Measurements from ENCODE around the gene ZSWIM5.
"Not testable (repeated sequence)": the region's sequence is repeated elsewhere in the genome, so short reads cannot be mapped to it uniquely, and the experiment has no call there.

The ZSWIM5 gene

DNA sequence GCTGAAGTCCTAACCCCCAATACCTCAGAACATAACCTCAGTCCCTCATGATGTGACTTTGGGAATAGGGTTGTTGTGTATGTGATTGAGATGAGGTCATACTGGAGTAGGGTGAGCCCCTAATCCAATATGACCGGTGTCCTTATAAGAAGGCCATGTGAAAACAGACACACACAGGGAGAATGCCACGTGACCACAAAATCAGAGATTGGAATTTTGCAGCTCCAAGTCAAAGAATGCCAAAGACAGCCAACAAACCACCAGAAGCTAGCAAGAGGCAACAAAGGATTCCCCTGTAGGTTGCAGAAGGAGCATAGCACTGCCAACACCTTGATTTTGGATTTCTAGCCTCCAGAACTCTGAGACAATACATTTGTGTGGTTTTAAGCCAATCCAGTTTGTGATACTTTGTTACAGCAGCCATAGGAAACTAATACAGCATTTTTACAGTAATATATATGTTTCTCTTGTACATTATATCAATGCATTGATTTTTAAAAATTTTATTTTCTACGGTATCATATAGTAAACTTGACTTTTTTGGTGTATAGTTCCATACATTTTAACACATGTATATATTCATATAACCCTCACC is 5.4 kb downstream of the ZSWIM5 start:
- no peak for DNase-seq

DNA sequence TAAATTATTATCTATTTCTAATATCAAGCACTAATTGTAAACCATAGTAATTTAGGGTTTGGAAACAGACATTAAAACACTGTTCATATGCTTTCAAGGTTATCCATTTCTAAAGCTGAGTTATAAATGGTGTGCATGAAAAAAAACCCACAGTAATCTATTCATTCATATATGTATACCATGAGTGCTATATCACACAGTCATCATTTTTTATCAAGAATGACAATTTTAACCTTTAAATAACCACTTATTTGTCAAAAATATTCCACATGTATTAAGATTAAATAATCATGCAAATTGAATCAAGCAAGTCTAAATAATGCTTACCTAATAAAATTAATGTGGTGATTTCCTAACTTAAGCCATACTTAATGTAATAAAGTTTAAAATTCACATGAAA is 6.0 kb downstream of the ZSWIM5 start:
- no peak for DNase-seq

DNA sequence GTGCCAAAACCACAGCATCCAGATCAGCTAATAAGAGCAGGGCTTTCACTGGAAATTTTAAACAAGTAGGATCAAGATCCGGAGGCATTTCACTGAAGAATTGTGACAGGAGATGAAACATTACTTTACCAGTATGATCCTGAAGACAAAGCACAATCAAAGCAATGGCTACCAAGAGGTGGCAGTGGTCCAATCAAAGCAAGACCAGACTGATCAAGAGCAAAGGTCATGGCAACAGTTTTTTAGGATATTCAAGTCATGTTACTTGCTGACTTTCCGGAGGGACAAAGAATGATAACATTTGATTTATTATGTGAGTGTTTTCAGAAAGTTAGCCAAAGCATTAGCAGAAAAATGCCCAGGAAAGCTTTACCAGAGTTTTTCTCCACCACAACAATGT is 8.2 kb downstream of the ZSWIM5 start:
- no peak for DNase-seq

DNA sequence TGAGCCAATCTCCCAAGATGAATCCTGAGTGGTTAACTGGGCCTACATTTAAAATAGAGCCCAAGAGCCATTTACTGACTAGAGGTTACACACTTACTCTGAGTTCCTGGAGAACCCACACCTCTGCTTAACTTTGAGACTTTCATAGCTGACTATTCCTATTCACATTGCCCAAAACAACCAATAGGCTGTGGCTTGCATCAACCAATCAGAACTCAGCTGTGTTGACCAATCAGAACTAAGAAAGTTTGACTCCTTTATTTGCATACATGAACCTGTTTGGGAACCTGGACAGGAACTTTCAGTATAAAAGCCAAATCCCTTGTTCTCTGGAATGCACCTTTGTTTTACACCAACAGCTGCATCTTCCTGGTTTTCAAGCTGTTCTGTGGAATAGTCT is 9.5 kb downstream of the ZSWIM5 start:
- no peak for DNase-seq

DNA sequence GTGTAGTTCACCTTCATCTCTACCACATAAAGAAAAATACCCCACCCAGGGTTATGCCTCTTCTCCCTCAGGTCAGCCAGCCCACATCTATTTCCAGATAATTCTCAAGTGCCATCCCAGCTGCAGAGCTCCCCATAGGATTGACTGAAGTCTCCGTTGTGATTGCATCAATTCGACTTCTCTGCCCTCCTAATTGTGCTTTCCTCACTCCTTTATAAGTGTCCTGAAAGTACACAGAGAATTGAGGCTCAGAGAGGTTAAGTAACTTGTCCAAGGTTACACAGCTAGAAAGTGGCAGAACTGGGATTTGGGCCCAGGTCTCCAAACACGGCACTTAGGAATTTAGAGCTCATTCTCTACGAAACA is 15.0 kb downstream of the ZSWIM5 start:
- no peak for DNase-seq

DNA sequence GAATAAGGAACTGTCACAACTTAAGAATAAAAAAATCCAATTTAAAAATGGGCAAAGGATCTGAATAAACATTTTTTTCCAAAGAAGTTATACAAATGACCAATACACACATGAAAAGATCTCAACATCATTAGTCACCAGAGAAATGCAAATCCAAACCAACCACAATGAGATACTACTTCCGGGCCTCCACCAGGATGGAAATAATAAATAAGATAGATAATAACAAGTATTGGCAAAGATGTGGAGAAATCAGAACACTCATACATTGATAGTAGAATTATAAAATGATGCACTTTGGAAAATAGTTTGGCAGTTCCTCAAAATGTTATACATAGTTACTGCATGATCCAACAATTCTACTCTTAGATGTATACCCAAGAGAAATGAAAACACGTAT is 18.7 kb downstream of the ZSWIM5 start:
- no peak for DNase-seq

DNA sequence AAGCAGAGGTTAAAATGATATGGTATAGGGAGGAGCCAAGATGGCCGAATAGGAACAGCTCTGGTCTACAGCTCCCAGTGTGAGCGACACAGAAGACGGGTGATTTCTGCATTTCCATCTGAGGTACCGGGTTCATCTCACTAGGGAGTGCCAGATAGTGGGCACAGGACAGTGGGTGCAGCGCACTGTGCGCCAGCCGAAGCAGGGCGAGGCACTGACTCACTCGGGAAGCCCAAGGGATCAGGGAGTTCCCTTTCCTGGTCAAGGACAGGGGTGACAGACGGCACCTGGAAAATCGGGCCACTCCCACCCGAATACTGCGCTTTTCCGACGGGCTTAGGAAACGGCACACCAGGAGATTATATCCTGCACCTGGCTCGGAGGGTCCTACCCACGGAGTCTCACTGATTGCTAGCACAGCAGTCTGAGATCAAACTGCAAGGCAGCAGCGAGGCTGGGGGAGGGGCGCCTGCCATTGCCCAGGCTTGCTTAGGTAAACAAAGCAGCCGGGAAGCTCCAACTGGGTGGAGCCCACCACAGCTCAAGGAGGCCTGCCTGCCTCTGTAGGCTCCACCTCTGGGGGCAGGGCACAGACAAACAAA is 26.4 kb downstream of the ZSWIM5 start:
- DNase-seq: not testable (repeated sequence)

DNA sequence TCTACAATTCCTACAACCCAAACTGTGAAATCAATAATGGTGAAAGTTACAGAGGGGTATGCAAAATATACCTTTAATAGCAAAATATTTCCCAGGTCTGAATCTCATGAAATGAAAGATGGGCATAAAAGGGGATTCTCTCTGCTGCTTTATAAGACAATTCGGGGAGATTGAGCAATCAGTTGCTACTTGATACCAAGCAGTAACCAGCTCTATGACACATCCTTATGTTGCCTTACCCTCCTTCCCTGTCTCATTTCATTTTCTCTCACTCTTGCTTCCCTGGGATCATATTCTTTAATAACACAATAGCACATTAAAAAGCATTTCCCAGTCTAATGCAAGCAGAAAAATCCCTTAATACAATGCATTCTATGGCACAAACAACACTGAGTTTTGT is 29.0 kb downstream of the ZSWIM5 start:
- no peak for DNase-seq

DNA sequence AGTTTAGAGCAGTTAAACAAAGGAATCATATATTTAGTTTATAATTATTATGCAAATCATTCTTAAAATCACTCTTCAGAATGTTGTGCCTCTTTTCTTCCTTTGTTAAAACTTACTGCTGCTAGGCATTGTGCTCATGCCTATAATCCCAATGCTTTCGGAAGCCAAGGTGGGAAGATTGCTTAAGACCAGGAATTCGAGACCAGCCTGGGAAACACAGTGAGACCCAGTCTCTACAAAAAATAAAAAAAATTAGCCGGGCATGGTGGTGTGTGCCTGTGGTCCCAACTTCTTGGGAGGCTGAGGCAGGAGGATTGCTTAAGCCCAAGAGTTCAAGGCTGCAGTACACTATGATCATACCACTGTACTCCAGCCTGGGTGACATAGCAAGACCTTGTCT is 33.6 kb downstream of the ZSWIM5 start:
- no peak for DNase-seq

DNA sequence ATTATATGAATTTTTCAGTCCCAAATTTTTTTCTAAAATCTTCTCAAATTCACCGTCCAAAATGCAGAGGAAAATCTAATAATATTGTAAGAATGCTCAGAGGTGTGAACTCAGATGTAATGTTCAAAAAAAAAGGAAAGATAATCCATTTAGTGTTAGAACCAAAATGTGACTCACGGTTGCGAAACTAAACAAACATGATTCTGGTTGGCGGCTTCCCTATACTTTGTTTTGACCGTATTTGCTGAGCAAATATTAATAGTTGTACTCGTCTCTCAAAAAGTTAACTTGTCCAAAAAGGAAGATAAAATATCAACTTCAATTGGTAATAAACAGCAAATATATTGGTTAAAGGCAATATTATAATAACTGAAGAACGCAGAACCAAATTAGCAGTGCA is 34.4 kb downstream of the ZSWIM5 start:
- no peak for DNase-seq

DNA sequence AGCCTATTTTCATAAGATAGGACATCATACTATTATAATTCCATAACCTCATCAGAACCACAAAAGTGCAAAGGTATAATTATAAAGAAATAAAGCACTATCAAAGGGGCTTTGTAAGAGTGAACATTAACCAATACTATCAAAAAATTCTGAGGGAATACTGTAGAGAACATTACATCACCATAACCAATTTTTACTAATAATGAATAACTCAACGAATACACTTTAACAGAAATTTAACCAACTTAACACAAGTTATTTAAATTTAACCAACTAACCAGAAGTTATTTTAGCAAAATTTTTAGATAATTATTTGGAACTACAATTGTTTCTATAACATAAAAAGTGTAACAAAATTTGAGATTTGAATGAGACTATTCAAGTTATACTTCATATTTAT is 34.8 kb downstream of the ZSWIM5 start:
- no peak for DNase-seq

DNA sequence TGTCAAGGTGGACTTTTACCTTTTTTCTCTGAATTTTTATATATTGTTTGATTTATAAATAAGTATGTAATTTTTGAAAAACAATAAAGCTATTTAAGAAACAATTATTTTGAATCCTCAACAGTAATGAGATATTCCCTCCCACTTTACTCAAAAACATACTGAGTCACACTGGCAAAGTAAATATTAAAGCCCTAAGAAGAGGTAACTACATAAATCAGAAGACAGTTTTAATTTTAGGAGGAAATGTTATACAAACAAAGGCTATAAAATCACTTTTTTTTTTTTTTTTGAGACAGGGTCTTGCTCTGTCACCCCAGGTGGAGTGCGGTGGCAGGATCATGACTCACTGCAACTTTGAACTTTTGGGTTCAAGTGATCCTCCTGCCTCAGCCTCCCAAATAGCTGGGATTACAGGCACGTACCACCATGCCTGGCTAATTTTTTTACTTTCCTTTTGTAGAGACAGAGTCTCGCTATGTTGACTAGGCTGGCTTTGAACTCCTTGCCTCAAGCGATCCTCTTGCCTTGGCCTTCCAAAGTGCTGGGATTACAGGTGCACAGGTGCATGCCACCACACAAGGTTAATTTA is 36.2 kb downstream of the ZSWIM5 start:
- DNase-seq: no peak

DNA sequence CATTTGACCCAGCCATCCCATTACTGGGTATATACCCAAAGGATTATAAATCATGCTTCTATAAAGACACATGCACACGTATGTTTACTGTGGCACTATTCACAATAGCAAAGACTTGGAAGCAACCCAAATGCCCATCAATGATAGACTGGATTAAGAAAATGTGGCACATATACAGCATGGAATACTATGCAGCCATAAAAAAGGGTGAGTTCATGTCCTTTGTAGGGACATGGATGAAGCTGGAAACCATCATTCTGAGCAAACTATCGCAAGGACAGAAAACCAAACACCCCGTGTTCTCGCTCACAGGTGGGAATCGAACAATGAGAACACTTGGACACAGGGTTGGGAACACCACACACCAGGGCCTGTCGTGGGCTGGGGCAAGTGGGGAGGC is 38.5 kb downstream of the ZSWIM5 start:
- not testable (repeated sequence) for DNase-seq

DNA sequence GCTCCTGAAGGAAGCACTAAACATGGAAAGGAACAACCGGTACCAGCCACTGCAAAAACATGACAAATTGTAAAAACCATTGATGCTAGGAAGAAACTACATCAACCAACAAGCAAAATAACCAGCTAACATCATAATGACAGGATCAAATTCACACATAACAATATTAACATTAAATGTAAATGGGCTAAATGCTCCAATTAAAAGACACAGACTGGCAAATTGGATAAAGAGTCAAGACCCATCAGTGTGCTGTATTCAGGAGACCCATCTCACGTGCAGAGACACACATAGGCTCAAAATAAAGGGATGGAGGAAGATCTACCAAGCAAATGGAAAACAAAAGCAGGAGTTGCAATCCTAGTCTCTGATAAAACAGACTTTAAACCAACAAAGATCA is 42.1 kb downstream of the ZSWIM5 start:
- DNase-seq: not testable (repeated sequence)

DNA sequence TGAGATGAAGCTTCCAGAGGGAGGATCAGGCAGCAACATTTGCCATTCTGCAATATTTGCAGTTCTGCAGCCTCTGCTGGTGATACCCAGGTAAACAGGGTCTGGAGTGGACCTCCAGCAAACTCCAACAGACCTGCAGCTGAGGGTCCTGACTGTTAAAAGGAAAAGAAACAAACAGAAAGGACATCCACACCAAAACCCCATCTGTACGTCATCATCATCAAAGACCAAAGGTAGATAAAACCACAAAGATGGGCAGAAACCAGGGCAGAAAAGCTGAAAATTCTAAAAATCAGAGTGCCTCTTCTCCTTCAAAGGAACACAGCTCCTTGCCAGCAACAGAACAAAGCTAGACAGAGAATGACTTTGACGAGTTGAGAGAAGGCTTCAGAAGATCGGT is 43.3 kb downstream of the ZSWIM5 start:
- DNase-seq: not testable (repeated sequence)

DNA sequence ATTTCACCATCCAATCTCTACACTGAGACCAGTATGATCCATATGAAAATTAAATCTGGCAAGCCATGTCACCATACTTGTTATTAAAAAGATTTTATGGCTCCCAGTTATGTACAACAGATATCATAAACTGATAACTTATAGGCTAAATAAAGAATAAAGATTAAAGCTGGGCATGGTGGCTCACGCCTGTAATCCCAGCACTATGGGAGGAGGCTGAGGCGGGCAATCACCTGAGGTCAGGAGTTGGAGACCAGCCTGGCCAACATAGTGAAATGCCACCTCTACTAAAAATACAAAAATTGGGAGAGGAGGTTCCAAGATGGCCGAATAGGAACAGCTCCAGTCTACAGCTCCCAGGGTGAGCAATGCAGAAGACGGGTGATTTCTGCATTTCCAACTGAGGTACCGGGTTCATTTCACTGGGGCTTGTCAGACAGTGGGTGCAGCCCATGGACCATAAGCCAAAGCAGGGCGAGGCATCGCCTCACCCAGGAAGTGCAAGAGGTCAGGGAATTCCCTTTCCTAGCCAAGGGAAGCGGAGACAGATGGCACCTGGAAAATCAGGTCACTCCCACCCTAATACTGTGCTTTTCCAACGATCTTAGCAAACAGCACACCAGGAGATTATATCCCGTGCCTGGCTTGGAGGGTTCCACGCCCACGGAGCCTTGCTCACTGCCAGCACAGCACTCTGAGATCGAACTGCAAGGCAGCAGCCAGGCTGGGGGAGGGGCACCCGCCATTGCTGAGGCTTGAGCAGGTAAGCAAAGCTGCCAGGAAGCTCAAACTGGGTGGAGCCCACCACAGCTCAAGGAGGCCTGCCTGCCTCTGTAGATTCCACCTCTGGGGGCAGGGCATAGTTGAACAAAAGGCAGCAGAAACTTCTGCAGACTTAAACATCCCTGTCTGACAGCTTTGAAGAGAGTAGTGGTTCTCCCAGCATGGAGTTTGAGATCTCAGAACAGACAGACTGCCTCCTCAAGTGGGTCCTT is 44.1 kb downstream of the ZSWIM5 start:
- DNase-seq: not testable (repeated sequence)

DNA sequence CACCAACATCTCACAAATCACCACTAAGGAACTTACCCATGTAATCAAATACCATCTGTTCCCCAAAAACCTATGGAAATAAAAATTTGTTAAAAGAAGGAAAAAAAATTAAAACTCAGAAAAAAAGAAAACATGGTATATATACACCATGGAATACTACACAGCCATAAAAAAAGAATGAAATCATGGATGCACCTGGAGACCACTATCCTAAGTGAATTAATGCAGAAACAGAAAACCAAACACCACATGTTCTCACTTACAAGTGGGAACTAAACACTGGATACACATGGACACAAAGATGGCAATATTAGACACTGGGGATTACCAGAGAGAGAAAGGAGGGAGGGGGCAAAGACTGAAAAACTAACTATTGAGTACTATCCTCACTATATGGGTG is 50.4 kb downstream of the ZSWIM5 start:
- no peak for DNase-seq

DNA sequence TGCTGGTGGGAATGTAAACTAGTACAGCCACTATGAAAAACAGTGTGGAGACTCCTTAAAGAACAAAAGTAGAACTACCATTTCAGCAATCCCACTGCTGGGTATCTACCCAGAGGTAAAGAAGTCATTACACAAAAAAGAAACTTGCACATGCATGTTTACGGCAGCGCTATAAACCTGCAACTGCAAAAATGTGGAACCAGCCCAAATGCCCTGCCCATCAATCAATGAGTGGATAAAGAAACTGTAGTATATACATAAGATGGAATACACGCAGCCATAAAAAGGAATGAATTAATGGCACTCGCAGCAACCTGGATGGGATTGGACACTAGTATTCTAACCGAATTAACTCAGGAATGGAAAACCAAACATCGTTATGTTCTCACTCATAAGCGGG is 51.0 kb downstream of the ZSWIM5 start:
- no peak for DNase-seq

DNA sequence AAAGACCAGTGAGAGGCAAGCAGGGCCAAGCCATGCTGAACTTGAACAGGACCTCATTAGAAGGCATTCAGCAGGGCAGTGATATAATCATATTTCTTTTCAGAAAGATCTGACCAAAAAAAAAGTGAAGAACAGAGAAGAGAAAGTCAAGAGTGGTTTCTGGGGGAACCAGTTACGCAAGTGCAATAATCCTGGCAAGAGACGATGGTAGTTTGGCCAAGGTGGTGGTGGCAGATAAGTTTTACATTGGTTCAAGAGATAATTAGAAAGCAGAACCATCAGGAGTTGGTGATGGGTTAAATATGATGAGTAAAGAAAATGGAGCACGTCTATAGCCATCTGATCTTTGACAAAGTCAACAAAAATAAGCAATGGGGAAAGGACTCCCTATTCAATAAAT is 54.3 kb downstream of the ZSWIM5 start:
- no peak for DNase-seq

DNA sequence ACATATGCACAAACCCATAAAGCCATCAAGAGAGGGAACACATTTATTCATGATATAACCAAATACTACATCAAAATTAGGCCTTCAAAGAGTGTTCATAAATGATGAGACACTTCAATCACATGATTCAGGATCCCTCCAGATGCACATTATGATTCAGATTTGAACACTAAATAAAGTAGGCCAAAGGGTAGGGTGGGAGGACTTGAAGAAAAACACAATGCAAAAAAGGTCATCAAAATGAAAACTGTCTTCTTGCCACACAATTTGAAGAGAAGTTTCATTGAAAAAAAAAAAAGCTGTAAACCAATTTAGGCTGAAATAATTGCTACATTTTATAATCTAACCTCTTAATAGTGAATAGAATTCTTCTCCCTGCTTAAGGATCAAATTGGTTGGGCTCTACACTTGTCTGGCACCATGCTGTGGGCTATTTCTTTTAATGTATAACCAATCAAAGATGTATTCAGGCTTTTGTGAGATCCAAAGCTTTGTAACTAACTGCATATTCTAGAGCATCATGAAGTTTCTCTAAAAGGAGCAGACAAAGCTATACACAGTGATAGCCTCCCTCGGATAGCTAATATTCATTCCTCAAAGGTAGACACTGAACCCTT is 58.1 kb downstream of the ZSWIM5 start:
- DNase-seq: no peak

DNA sequence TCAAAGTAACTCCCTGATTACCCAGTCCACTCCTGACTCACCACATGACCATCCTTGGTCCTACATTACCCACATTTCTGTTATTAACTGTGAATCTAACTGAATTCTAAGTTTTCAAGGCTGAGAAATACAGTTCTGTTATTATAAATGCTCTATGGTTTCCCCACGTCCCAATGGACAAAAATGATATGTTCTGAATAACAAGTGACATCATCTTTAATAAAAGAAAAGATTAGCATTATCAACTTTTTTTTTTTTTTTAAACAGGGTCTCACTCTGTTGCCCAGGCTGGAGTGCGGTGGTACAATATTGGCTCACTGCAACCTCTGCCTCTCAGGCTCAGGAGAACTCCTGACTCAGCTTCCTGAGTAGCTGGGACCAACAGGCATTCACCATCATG is 59.6 kb downstream of the ZSWIM5 start:
- no peak for DNase-seq

DNA sequence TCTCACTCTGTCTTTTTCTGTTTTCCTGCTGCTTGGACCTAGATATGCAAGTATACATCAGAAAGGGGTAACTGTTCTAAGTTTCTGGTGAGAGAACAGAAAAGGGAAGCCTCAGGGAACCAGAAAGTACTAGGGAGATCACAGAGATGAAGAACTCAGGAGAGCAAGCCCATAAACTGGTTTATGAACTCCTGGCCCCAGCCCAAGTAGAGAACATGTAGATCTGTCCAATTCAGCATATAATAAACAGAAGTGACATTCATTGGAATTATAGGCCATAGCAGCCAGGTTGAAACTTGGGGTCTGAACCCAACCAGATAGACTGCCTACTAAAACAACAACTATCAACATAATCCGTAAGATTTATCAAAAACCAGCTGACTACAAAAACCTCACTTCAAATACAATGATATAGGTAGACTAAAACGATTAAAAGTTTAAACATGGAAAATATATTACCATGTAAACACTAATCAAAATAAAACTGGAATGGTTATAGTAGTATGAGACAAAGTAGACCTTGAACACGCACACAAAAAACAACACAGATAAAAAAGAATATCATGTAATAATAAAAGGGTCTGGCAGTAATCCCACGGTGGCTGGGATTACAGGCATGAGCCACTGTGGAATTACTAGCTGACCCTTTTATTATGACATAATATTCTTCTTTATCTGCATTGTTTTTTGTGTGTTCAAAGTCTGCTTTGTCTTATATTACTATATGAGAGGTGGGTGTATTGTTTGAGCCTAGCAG is 65.0 kb downstream of the ZSWIM5 start:
- DNase-seq: no peak

DNA sequence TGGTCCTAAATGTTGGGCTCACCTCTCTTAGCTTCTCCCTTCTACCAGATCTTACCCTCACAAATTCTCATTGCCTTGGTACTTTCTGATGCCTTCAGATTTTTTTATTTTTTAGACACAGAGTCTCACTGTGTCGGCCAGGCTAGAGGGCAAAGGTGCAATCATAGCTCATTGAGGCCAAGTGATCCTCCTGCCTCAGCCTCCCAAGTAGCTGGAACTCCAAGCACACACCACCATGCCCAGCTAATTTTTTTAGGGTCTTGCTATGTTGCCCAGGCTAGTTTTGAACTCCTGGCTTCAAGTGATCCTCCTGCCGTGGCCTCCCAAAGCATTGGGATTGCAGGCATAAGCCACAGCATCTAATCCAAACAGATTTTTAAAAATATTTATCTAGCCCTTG is 69.4 kb downstream of the ZSWIM5 start:
- DNase-seq: no peak
